GM21717 (cell line): ENCODE measurements around the gene MRPL41.
"Not testable (repeated sequence)": the region's sequence is repeated elsewhere in the genome, so short reads cannot be mapped to it uniquely, and the experiment has no call there.

Experiments used
- ATAC-seq: cut with Tn5 transposase; IDR thresholded peaks from one replicate; pipeline ENCODE4 v1.9.1; 2021; ENCODE audit warnings: mild to moderate bottlenecking, moderate library complexity; ENCODE audit not compliant: unreplicated experiment

The MRPL41 gene

DNA sequence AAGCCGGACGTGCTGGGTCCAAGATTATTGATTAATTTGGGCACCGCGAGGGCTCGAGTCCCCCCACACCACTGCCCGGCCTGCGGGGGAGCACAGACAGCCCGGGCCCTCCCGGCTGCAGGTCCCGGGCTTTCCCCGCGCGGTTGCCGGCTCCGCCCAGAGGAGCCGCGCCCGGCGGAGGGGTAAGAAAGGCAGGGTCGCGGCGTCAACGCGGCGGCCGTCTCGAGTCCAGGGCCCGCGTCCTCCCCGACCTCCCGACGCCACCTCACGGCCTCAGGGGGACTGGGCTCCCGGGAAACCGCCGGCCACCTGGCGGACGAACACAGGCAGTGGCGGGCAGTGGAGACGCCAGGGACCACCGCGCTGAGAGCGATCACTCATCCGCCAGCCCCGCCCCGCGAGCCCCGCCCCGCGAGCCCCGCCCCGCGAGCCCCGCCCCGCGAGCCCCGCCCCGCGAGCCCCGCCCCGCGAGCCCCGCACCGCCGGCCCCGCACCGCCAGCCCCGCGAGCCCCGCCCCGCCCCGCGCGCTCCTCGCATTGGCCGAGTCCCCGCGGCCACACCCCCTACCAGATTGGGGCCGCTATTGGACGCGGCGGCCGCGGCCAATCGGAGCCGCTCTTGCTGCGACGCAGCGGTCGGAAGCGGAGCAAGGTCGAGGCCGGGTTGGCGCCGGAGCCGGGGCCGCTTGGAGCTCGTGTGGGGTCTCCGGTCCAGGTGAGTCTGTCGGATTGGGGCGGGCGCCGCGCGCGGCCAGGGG, at the start of gene MRPL41:
TSS of gene MRPL41 (plus strand) at position 616 of the 758 bp plus-strand sequence. CDS start 203 bp downstream, outside the sequence.
- peak; percentile 78 for ATAC-seq

DNA sequence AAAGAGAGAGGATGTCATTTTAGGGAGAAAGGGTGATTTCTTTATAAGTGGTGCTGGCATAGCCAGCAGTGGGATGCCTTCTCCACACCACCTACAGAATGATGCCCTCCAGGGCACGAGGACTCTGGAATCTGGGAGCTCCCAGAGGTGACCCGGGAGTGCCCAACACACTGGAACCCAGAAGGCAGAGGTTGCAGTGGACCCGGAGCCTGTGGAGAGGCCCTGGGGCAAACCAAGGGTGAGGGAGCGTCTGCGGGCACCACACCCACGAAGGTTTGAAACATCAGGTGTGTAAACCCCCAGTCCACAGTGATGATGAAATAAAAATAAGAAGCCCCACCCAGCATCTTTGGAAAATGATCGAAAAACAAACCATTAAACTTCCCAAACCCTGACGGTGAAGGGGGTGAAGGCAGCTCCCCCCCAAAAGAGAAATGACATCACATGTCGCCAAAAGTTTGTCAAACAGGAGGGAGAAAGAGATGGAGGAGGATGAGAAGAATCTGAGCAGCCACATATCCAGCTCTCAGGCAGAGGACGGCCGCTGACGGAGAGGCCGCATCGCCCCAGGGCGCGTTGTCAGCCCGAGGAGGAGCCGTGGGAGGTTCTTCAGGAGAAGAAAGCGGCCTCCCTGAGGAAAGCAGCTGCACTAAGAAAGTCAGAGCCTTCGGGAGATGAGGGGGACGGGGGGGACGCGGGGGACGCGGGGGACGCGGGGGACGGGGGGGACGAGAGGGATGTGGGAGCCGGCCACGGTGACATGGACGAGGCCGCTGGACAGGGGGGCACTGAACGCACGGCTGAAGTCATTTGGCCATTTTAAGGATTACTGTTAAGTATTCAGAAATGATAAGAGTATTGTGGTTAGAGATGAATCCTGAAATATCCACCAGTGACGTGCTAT, 49.4 kb upstream of the MRPL41 start:
- ATAC-seq, result no peak

DNA sequence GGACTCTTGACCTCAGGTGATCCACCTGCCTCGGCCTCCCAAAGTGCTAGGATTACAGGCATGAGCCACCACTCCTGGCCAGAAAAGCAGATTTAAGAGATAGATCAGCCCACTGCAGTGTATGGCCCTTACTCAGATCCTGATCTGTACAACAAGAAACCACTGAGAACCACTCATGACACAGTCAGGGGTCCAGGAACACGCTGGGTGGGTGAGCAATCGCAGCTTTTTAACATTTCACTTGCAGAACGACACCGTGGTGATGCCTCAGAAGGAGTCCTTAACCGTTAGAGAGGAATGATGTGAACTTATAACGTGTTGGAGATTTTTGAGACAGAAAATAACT, 47.3 kb upstream of the MRPL41 start:
- ATAC-seq, result no peak

DNA sequence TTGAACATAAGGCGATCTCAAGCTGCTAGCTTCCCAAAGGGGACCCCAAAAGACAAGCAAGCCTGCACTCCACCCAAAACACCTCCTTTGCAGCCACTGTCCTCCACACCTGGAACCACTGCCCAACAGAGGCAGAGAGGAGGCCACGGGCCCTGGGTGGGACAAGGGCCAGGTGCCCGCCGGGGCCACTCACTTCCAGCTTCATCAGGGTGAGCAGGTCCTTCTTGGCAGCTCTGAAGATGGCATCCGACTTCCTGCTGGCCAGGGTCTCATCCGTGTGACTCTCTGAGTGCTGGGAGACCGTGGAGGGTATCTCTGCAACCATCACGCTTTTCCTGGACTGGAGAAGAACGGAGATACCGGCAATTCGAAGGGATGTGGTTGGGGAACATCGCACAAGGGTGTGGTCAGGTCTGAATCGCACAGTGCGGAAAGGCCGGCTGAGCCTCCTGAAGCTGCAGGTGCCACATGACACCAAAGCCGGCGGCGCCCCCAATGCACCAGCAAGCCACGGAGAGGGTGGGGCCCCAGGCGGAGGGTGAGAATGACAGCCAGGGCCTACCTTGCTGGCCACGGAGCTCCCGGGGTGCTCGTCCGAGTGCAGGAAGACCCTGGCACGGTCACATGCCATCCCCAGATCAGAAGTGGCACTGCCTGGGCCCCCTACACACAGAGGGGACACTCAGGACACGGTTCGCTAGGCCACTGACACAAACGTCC, 46.1 kb upstream of the MRPL41 start:
- ATAC-seq, result no peak

DNA sequence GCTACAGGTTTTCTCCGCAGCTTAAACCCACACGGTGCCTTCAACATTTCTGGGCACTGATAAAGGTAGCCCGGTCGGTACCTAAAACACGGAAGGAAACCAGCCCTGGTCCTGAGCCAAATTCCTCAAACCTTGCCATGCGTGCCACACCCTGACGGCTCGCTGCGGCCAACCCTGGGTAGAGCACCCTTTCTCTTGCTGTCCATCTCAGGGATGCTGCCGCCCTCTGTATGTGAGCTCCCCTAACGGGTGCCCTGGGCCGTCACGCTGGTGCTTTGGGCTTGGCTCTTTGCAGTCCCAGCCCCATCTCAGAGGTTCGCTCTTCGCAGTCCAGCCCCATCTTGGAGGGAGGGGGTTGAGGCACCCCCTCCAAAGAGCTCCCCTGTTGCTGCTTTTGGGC, 45.4 kb upstream of the MRPL41 start:
- ATAC-seq, result no peak

DNA sequence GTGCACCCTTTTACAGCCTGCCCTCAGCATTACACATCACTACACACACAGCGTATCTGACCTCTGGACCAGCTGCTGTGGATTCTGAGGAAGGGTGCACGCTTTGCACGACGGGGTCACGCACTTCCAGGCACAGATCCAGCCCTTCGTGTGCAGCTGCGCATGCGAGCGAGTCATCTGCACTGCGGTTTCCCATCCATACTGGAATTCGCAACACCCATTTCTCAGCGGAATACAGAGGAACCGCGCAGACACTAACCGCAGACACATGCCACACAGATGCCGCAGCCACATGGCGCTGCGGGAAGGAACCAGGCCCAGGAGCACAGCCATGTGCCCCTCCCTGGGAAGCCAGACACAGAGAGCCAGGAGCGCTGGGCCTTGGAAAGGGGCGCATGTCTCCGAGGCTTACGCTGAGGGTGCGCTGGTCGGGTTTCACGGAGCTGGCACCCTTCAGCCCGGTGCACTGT, 44.9 kb upstream of the MRPL41 start:
- ATAC-seq, result no peak

DNA sequence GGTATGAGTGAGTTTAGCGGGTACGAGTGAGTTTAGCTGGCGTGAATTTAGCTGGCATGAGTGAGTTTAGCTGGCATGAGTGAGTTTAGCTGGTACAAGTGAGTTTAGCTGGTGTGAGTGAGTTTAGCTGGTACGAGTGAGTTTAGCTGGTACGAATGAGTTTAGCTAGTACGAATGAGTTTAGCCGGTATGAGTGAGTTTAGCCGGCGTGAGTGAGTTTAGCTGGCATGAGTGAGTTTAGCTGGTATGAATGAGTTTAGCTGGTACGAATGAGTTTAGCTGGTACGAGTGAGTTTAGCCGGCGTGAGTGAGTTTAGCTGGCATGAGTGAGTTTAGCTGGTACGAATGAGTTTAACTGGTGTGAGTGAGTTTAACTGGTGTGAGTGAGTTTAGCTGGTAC, 42.5 kb upstream of the MRPL41 start:
- ATAC-seq, result no peak

DNA sequence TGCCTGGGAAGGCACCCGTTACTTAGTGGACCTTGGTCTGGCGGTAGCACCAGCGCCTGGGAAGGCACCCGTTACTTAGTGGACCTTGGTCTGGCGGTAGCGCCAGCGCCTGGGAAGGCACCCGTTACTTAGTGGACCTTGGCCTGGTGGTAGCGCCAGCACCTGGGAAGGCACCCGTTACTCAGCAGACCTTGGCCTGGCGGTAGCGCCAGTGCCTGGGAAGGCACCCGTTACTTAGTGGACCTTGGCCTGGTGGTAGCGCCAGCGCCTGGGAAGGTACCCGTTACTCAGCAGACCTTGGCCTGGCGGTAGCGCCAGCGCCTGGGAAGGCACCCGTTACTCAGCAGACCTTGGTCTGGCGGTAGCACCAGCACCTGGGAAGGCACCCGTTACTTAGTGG, 40.6 kb upstream of the MRPL41 start:
- not testable (repeated sequence) for ATAC-seq

DNA sequence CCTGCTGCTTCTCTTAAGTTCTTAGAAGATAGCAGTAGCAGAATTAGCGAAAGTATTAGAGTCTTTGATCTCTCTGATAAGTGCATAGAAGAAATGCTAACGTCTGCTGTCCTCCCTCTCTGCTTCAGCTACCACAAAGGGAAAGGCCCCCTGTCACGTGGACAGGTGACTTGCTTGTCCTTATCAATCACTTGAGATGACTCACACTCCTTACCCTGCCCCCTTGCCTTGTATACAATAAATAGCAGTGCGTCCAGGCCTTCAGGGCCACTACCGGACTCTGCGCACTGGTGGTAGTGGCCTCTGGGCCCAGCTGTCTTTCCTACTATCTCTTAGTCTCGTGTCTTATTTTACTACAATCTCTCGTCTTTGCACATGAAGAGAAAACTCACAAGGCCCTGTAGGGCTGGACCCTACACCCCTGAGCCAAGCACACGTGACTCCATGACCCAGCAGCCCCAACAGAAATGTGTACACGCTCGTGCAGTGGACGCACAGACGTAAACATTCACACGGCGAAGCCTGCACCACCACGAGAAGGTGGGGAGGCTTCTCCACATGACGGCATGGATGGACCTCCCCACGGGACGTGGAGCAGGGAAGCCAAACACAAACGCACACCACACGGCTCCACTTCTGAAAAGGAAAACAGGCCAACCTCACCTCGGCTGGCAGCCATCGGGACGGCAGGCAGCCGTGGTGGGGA, 39.8 kb upstream of the MRPL41 start:
- no peak for ATAC-seq

DNA sequence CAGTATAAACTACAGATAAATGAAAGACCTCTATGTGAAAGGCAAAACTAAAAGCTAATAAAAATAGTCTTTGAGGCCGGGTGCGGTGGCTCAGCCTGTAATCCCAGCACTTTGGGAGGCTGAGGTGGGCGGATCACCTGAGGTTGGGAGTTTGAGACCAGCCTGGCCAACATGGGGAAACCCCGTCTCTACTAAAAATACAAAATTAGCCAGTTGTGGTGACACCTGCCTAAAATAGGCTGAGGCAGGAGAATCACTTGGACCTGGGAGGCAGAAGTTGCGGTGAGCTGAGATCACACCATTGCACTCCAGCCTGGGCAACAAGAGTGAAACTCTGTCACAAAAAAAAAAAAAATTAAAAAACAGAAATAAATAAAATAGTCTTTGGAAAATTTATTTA, 38.5 kb upstream of the MRPL41 start:
- ATAC-seq, result not testable (repeated sequence)

DNA sequence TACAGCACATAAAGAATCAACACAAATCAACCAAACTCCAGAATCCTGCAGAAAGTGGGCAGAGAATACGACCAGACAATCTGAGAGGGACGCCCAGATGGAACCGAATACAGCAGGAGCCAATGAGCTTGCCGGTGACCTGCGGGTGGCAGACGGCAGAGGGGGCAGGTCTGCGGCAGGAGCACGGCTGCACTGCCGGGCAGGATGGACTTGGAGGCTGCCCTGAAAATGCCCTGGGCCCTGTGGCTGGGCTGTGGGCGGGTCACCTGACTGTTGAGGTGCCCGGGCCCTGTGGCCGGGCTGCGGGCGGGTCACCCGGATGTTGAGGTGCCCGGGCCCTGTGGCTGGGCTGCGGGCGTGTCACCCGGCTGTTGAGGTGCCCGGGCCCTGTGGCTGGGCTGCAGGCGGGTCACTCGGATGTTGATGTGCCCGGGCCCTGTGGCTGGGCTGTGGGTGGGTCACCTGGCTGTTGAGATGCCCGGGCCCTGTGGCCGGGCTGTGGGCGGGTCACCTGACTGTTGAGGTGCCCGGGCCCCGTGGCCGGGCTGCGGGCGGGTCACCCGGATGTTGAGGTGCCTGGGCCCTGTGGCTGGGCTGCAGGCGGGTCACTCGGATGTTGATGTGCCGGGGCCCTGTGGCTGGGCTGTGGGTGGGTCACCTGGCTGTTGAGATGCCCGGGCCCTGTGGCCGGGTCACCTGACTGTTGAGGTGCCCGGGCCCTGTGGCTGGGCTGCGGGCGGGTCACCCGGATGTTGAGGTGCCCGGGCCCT, 37.7 kb upstream of the MRPL41 start:
- ATAC-seq, result not testable (repeated sequence)

DNA sequence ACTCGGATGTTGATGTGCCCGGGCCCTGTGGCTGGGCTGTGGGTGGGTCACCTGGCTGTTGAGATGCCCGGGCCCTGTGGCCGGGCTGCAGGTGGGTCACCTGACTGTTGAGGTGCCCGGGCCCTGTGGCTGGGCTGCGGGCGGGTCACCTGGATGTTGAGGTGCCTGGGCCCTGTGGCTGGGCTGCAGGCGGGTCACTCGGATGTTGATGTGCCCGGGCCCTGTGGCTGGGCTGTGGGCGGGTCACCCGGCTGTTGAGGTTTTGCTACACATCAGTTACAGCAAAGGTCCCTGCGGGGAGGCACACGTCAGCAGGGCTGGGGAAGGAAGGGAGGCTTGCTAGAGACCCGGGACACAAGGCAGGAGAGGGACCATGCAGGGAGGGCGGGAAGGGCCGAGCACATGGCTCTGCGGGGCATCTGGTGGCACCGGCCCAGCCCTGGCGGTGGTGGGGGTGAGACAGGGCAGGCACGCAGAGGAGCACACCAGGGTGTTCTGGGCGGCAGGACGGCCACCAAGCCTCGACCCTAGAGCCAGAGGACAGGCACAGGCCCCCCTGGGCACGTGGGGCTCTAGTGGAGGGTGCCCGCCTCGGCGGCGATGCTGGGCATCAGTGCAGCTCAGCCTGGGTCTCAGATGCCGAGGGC, 36.9 kb upstream of the MRPL41 start:
- ATAC-seq, result no peak

DNA sequence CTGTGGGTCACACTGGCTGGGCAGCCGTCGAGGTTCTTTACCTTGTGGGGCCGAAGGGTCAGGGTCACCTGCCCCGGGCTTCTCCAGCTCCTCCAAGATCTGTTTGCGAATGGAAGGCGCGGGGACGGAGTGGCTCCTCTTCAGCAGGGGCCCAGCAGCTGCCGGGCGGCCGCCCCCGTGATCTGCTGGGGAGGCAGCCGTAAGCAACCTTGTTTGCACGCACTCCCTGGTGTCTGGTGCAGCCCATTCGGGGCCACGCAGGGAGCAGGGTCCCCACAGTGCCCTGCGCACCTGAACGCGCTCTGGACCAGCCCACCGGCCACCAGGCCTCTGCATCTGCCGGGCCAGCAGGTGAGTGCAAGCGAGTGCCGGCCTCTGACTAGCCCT, 36.3 kb upstream of the MRPL41 start:
- no peak for ATAC-seq

DNA sequence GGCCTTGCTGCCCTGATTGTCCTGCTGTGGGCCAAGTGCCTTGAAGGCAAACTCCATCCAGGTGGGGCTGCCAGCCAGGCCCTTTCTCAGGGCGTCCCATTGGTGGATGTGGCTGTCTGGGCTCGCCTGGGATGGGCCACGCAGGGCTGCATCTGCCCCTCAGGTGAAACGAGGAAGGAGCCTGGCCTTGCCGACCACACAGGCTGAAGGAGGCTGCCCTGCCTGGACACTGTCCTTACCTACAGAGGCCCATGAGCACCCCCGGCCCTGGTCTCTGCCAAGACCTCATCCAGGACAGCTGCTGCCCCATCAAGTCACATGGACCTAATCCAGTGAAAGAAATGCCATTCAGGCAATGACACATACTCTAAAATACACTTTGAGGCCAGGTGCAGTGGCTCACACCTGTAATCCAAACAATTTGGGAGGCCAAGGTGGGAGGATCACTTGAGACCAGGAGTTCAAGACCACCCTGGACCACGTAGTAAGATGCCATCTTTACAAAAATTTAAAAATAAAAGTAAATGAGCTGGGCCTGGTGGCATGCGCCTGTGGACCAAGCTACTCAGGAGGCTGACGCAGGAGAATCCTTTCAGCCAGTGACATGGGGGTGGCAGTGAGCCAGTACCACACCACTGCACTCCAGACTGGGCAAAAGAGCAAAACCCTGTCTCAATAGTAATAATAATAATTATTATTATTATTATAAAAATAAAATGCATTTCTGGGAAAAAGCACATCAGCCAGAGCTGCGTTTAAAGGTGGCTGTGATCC, 35.3 kb upstream of the MRPL41 start:
- no peak for ATAC-seq

DNA sequence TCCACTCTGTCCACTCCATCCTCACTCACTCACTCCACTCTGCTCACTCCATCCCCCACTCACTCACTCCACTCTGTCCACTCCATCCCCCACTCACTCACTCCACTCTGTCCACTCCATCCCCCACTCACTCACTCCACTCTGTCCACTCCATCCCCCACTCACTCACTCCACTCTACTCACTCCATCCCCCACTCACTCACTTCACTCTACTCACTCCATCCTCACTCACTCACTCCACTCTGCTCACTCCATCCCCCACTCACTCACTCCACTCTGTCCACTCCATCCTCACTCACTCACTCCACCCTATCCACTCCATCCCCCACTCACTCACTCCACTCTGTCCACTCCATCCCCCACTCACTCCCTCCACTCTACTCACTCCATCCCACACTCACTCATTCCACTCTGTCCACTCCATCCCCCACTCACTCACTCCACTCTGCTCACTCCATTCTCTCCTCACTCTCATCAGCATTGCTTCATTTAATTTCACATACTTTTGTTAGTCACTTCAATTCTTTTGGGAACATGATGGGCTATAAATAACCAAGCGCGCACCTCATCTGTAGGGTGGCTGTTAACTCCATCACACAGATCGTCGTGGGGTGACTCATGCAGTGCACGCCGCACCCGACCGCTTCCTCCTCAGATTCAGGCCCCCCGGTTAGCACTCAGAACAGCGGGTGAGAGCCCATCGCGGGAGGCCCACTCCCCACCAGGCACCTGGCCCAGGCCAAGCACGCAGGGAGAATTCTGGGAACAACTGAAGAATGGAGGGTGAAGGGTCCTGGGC, 32.8 kb upstream of the MRPL41 start:
- ATAC-seq, result not testable (repeated sequence)

DNA sequence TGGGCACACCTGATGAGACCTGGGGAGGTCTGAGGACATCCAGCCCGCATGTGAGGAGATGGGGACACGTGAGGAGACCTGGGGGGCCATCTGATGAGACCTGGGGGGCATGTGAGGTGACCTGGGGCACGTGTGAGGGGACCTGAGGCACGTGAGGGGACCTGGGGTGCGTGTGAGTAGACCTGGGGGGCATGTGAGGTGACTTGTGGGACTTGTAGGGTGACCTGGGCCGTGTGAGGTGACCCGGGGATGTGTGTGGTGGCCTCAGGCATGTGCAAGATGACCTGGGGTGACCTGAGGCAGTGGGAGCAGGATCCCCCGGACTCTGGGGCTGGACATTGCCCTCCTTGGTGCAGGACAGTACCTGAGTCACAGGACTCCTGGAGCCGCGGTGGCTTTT, 32.1 kb upstream of the MRPL41 start:
- no peak for ATAC-seq

DNA sequence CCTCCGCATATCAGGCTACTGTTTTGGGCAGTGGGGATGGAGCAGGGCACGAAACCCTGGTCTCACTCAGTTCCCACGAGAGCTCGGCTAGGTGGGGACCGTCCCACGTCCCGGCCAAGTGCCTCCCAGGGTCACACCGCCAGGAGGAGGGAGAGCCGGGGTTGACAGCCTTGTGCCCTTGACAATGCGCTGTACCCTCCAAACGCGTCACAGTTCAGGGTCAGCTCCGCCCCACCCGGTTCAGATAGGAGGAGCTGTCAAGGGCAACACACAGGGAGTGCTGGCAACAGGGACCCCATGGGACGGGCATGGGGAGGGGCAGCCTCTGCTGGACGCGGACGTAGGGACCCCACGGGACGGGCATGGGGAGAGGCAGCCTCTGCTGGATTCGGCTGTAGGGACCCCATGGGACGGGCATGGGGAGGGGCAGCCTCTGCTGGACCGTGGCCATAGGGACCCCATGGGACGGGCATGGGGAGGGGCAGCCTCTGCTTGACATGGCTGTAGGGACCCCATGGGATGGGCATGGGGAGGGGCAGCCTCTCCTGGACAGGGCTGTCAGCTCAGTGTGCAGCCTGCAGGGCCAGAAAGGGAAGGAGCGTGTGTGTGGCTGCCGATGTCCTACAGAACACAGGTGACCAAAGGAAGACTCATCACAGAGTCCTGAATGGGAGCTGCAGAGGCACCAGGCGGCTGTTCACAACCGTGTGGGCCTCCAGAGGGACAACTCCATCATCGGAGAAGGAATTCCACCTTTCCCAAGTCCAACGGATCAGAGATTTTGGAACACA, 30.9 kb upstream of the MRPL41 start:
- ATAC-seq, result no peak
